T-helper 1 cell treated with Interleukin-12 subunit alpha and Interleukin-12 subunit beta and Interleukin-4 antibody, amounts not matched to agents 30 ng/mL and 1 ng/mL, for 36 hours (primary cell): ENCODE data around the gene NDUFAF8. TPM values are rescaled to one million over a fixed set of nuclear protein-coding genes. Genes with fewer than 3 reads are reported as not detected.

Experiments
- intact Hi-C: fragments of 100-400 bp; cut with micrococcal nuclease; formaldehyde crosslinking; loops from one replicate; pipeline ENCODE4 v1.15.1; 2024
- total RNA-seq: library from RNA; stranded (reverse); gene quantifications from 2 replicates; pipeline ENCODE4 v1.2.3, GENCODE V29; 2022

NDUFAF8 gene
- total RNA-seq, 1 donor from 2014 or later: 47.3 TPM

GRCh38 chr17:81288715-81289114 is 49.6 kb downstream of the NDUFAF8 start:
- intact Hi-C loops: no loop called here

DNA sequence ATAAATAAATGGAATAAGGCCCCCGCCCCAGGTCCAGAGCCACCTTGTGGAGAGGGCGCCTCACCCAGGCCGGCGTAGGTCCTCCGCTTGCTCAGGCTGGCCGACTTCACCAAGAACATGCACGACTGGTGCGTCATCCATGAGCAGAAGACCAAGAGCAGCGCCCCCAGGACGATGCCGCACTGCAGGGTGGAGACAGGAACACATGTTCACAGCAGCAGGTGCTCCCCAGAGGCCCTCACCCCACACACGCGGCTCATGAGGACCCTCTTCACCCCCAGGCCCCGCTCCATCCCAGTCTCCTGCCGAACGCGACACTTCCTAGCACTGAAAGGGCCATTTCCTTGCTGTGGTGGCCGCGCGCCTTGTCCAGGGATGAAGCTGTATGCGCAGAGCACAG is 50.5 kb downstream of the NDUFAF8 start:
- intact Hi-C loops: loop anchor here (10.0 kb wide), 1 partner anchor 225 kb away; the partner anchor contains the start of gene ACTG1

DNA sequence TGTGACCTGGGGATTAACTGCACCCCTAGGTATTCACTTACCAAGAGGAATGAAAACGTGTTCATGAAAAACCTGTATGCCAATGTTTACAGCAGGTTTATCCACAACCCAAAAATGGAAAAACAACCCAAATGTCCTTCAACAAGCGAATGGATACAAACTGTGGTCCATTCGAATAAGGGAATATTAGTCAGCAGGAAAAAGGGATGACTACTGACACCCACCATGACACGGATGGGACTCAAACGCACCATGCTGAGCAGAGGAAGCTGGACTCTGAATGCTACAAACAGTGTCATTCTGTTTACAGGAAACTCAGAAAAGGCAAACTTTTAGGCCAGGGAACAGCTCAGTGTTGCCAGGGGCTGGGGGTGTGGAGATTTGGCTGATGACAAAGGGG is 51.1 kb downstream of the NDUFAF8 start:
- intact Hi-C loops: loop anchor here (10.0 kb wide), 1 partner anchor 225 kb away; the partner anchor contains the start of gene ACTG1

Other genes with a start within 250 kb of the NDUFAF8 start
- 42.8 and 43.0 TPM in 2 replicates for gene CHMP6, start 247.5 kb upstream of the NDUFAF8 start, total RNA-seq
- gene BAIAP2, start 204.2 kb upstream of the NDUFAF8 start, total RNA-seq: 6.7 and 7.2 TPM in 2 replicates
- not detected in 2 replicates for gene PVALEF, start 73.8 kb upstream of the NDUFAF8 start, total RNA-seq
- 0.39 and 0.54 TPM in 2 replicates for gene AATK, start 73.1 kb upstream of the NDUFAF8 start, total RNA-seq
- 10.6 and 13.3 TPM in 2 replicates for gene CEP131, start 16.4 kb upstream of the NDUFAF8 start, total RNA-seq
- gene TEPSIN, start 263 bp upstream of the NDUFAF8 start, total RNA-seq: 55.5 and 60.0 TPM in 2 replicates
- gene SLC38A10, start 56.0 kb downstream of the NDUFAF8 start, total RNA-seq: 126 and 133 TPM in 2 replicates
- gene BAHCC1, start 156.1 kb downstream of the NDUFAF8 start, total RNA-seq: 0.05 TPM in 1 of 2 replicates, not detected in the other